Tibial nerve (tissue), 4 donors: ENCODE data around the gene MEGF8. TPM values are rescaled to one million over a fixed set of nuclear protein-coding genes. Genes with fewer than 3 reads are reported as not detected.

Experiments
- DNase-seq, 2 donors: peaks; one replicate each; pipeline ENCODE4 v3.0.0-alpha.2; 2019; ENCODE audit warnings: low spot score in 2 of 2
- H3K27ac ChIP-seq, 4 donors: fragments of 200-600 bp; sonication (generic) in 3 of 4; one replicate each; pipeline ENCODE4 v1.5.1; 2017 to 2019; ENCODE audit warnings: mild to moderate bottlenecking in 1 of 4
- H3K27me3 ChIP-seq, 2 donors: fragments of 200-600 bp; sonication (generic) in 1 of 2; one replicate each; pipeline versions ENCODE4 v1.5.1 to v1.6.0; 2017 to 2019
- H3K36me3 ChIP-seq, 3 donors: fragments of 200-600 bp; sonication (generic); one replicate each; pipeline ENCODE4 v1.5.1; 2018 to 2019
- H3K4me1 ChIP-seq, 4 donors: fragments of 200-600 bp; sonication (generic) in 3 of 4; one replicate each; pipeline ENCODE4 v1.5.1; 2017 to 2019
- H3K4me3 ChIP-seq, 4 donors: fragments of 200-600 bp; sonication (generic) in 3 of 4; one replicate each; pipeline ENCODE4 v1.5.1; 2017 to 2019; ENCODE audit warnings: mild to moderate bottlenecking in 1 of 4, moderate library complexity in 1 of 4
- H3K9me3 ChIP-seq, 4 donors: fragments of 200-600 bp; sonication (generic) in 3 of 4; one replicate each; pipeline ENCODE4 v1.5.1; 2017 to 2019
- CTCF ChIP-seq, 5 experiments: fragments of 200-600 bp in 3 of 5; fragments of 450-650 bp in 2 of 5; sonication (generic) in 3 of 5; IDR thresholded peaks; one replicate each; pipeline ENCODE4 v1.5.1; 2016 to 2019; ENCODE audit warnings: antibody characterized with exemption in 5 of 5, mild to moderate bottlenecking in 3 of 5, moderate library complexity in 2 of 5
- EP300 ChIP-seq, 2 donors: sonication (generic); formaldehyde crosslinking; IDR thresholded peaks; one replicate each; pipeline ENCODE4 v1.6.1; 2017; ENCODE audit warnings: antibody characterized with exemption in 2 of 2, mild to moderate bottlenecking in 1 of 2
- POLR2A ChIP-seq, 2 donors: fragments of 450-650 bp; IDR thresholded peaks; one replicate each; pipeline ENCODE4 v1.6.1; 2017; ENCODE audit warnings: antibody characterized with exemption in 2 of 2, mild to moderate bottlenecking in 2 of 2, moderate library complexity in 2 of 2
- WGBS, 2 donors: methylation state at CpG; one replicate each; pipeline ENCODE4 v1.1.5; 2018; 5-methylcytosine and 5-hydroxymethylcytosine counted together
- total RNA-seq, 4 donors: library from RNA; depleted of rRNA; stranded (reverse); fragments of >200 nt; gene quantifications; one replicate each; pipeline ENCODE4 v1.1.0, GENCODE V29; 2016

MEGF8 gene
- total RNA-seq, 4 donors from 2014 or later, result 17.9 to 33.3 (median 22.4) TPM

- Histone ChIP-seq H3K4me1 (no peaks in the 10 kb centered on the region), H3K36me3 (peaks cover 0 to 100% (median 7%) of the 10 kb centered on the region in 3 donors), H3K27me3 (no peaks in the 10 kb centered on the region), H3K4me3 (no peak overlapping the region), H3K27ac (no peak overlapping the region), H3K9me3 (no peaks in the 10 kb centered on the region)
- 84 to 87% methylated on average over 11 to 27 of the region's 31 CpGs for WGBS, 2 donors
- no peak for DNase-seq
- no peak for TF ChIP-seq POLR2A (IDR thresholded peaks at IDR 0.05)
- TF ChIP-seq CTCF (IDR thresholded peaks at IDR 0.05), result no peak
- TF ChIP-seq EP300 (IDR thresholded peaks at IDR 0.05), result no peak
Observed at GRCh38 chr19:42352301-42353259, 27.1 kb downstream of the MEGF8 start.

DNA sequence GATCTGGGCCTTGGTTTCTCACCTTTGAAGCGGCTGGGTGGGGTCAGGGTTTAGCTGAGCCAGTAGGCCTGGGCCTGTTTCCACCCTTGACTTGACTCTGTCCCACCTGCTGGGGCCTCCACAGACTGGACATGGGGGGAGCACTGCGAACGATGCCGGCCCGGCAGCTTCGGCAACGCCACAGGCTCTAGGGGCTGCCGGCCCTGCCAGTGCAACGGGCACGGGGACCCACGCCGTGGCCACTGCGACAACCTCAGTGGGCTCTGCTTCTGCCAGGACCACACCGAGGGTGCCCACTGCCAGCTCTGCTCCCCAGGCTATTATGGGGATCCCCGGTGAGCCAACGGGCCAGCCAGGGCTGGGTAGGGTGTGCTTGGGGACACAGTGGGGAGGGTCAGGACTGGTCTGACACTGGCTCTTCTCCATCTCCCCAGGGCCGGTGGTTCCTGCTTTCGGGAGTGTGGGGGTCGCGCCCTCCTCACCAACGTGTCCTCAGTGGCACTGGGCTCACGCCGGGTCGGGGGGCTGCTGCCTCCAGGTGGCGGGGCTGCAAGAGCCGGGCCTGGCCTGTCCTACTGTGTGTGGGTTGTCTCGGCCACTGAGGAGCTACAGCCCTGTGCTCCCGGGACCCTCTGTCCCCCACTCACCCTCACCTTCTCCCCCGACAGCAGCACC, 28.0 kb downstream of the MEGF8 start:
- DNase-seq, result no peak

GRCh38 chr19:42355896-42356295, 30.5 kb downstream of the MEGF8 start:
- Histone ChIP-seq H3K4me1 (no peaks in the 10 kb centered on the region), H3K27ac (no peak overlapping the region), H3K27me3 (no peaks in the 10 kb centered on the region), H3K4me3 (no peak overlapping the region), H3K9me3 (no peaks in the 10 kb centered on the region), H3K36me3 (peaks cover 0 to 95% (median 7%) of the 10 kb centered on the region in 3 donors)
- TF ChIP-seq CTCF (IDR thresholded peaks at IDR 0.05) (no peak), EP300 (IDR thresholded peaks at IDR 0.05) (no peak), POLR2A (IDR thresholded peaks at IDR 0.05) (no peak)
- DNase-seq, result no peak
- WGBS, 2 donors, result 94 to 95% methylated on average over 9 to 12 of the region's 12 CpGs

More for the DNA sequence above, 28.0 kb downstream of the MEGF8 start:
- Histone ChIP-seq H3K4me1 (no peaks in the 10 kb centered on the region), H3K27ac (no peak overlapping the region), H3K4me3 (no peak overlapping the region), H3K36me3 (peaks cover 0 to 100% (median 7%) of the 10 kb centered on the region in 3 donors), H3K27me3 (no peaks in the 10 kb centered on the region), H3K9me3 (no peaks in the 10 kb centered on the region)
- 87 to 95% methylated on average over 8 to 22 of the region's 29 CpGs for WGBS, 2 donors
- TF ChIP-seq EP300 (IDR thresholded peaks at IDR 0.05) (no peak), POLR2A (IDR thresholded peaks at IDR 0.05) (no peak), CTCF (IDR thresholded peaks at IDR 0.05) (no peak)

DNA sequence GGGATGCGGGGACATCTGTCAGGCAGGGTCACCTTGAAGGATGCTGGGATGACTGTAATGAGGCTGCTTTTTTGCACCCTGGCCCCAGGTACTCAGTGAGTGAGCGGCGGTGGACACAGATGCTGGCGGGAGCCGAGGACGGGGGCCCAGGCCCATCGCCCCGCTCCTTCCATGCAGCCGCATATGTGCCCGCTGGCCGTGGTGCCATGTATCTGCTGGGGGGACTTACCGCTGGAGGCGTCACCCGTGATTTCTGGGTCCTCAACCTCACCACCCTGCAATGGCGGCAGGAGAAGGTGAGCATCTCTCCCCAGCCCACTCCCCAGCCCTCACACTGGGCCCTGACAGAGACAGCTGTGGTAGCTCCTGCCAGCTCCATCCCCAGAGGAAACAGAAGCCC, 31.3 kb downstream of the MEGF8 start:
- TF ChIP-seq CTCF (IDR thresholded peaks at IDR 0.05), result no peak
- TF ChIP-seq POLR2A (IDR thresholded peaks at IDR 0.05), result no peak
- TF ChIP-seq EP300 (IDR thresholded peaks at IDR 0.05), result no peak
- Histone ChIP-seq H3K27ac (no peak overlapping the region), H3K4me3 (no peak overlapping the region), H3K9me3 (no peaks in the 10 kb centered on the region), H3K27me3 (no peaks in the 10 kb centered on the region), H3K36me3 (peaks cover 0 to 95% (median 7%) of the 10 kb centered on the region in 3 donors), H3K4me1 (no peaks in the 10 kb centered on the region)
- no peak for DNase-seq
- 91 to 96% methylated on average over 10 to 15 of the region's 15 CpGs for WGBS, 2 donors

- TF ChIP-seq POLR2A (IDR thresholded peaks at IDR 0.05) (no peak), CTCF (IDR thresholded peaks at IDR 0.05) (no peak), EP300 (IDR thresholded peaks at IDR 0.05) (no peak)
- Histone ChIP-seq H3K4me1 (no peaks in the 10 kb centered on the region), H3K36me3 (peaks cover 0 to 95% (median 7%) of the 10 kb centered on the region in 3 donors), H3K27me3 (no peaks in the 10 kb centered on the region), H3K27ac (no peak overlapping the region), H3K4me3 (no peak overlapping the region), H3K9me3 (no peaks in the 10 kb centered on the region)
- no peak for DNase-seq
- 78 to 87% methylated on average over 11 to 12 of the region's 12 CpGs for WGBS, 2 donors
Observed at GRCh38 chr19:42357290-42357689, 31.9 kb downstream of the MEGF8 start.
